Amniotic epithelial cell (primary cell): ENCODE results near the gene SPSB4.

Experiments used
- DNase-seq: peaks from one replicate; pipeline ENCODE4 v3.0.0-alpha.2; 2010; ENCODE audit warnings: low read depth

The SPSB4 gene

GRCh38 chr3:141076036-141076773 is 25.1 kb downstream of the SPSB4 start:
- DNase-seq, result no peak

- DNase-seq, result peak; percentile 33
Measured at GRCh38 chr3:141076797-141077571, 25.8 kb downstream of the SPSB4 start.

- DNase-seq, result no peak
Measured at GRCh38 chr3:141077631-141078030, 26.5 kb downstream of the SPSB4 start.

- no peak for DNase-seq
Measured at GRCh38 chr3:141078200-141078599, 27.1 kb downstream of the SPSB4 start.

- DNase-seq, result no peak
Measured at GRCh38 chr3:141080431-141080830, 29.3 kb downstream of the SPSB4 start.

GRCh38 chr3:141081141-141081795 is 30.1 kb downstream of the SPSB4 start:
- no peak for DNase-seq

GRCh38 chr3:141082064-141082463 is 30.9 kb downstream of the SPSB4 start:
- DNase-seq, result no peak

- no peak for DNase-seq
Measured at GRCh38 chr3:141083226-141083625, 32.1 kb downstream of the SPSB4 start.

GRCh38 chr3:141083836-141084649 is 32.9 kb downstream of the SPSB4 start:
- no peak for DNase-seq

GRCh38 chr3:141085343-141086070 is 34.4 kb downstream of the SPSB4 start:
- no peak for DNase-seq

- DNase-seq, result no peak
Measured at GRCh38 chr3:141086188-141086587, 35.0 kb downstream of the SPSB4 start.

GRCh38 chr3:141087076-141087777 is 36.1 kb downstream of the SPSB4 start:
- no peak for DNase-seq

- DNase-seq, result no peak
Measured at GRCh38 chr3:141087778-141088130, 36.6 kb downstream of the SPSB4 start.

GRCh38 chr3:141089339-141090152 is 38.4 kb downstream of the SPSB4 start:
- no peak for DNase-seq

- no peak for DNase-seq
Measured at GRCh38 chr3:141091426-141091825, 40.3 kb downstream of the SPSB4 start.

GRCh38 chr3:141092663-141093062 is 41.5 kb downstream of the SPSB4 start:
- no peak for DNase-seq

GRCh38 chr3:141093397-141093796 is 42.2 kb downstream of the SPSB4 start:
- DNase-seq, result no peak

- DNase-seq, result no peak
Measured at GRCh38 chr3:141093971-141094684, 43.0 kb downstream of the SPSB4 start.

GRCh38 chr3:141094790-141095545 is 43.8 kb downstream of the SPSB4 start:
- DNase-seq, result no peak
